H9 (cell line): ENCODE results near the gene ZNF335. TPM values are rescaled to one million over a fixed set of nuclear protein-coding genes. Genes with fewer than 3 reads are reported as not detected.

ENCODE experiments used
- DNase-seq: peaks from one replicate; pipeline ENCODE4 v3.0.0-alpha.2; 2017
- H2AFZ ChIP-seq: one replicate; pipeline ENCODE4 v1.6.1; 2013; ENCODE audit warnings: mild to moderate bottlenecking, low read length, control low read depth, moderate library complexity
- H2AK5ac ChIP-seq: 2 replicates; pipeline ENCODE4 v1.6.1; 2013; ENCODE audit warnings: low read length, control low read depth, mixed read lengths; ENCODE audit not compliant: insufficient read length
- H2BK120ac ChIP-seq: one replicate; pipeline ENCODE4 v1.6.1; 2013; ENCODE audit warnings: low read depth, mild to moderate bottlenecking, low read length, control low read depth, inconsistent platforms; ENCODE audit not compliant: poor library complexity, severe bottlenecking
- H2BK12ac ChIP-seq: 2 replicates; pipeline ENCODE4 v1.6.1; 2013; ENCODE audit warnings: low read length, control low read depth, mixed read lengths, low read depth; ENCODE audit not compliant: insufficient read length
- H2BK15ac ChIP-seq: 2 replicates; pipeline ENCODE4 v1.6.1; 2013; ENCODE audit warnings: low read depth, low read length, control low read depth
- H2BK20ac ChIP-seq: one replicate; pipeline ENCODE4 v1.6.1; 2013; ENCODE audit warnings: low read depth, mild to moderate bottlenecking, low read length, control low read depth, inconsistent platforms; ENCODE audit not compliant: poor library complexity, severe bottlenecking
- H2BK5ac ChIP-seq: 2 replicates; pipeline ENCODE4 v1.6.1; 2013; ENCODE audit warnings: low read length, control low read depth, mixed read lengths; ENCODE audit not compliant: insufficient read length
- H3K14ac ChIP-seq: 2 replicates; pipeline ENCODE4 v1.6.1; 2013; ENCODE audit warnings: low read length, control low read depth; ENCODE audit not compliant: insufficient read depth
- H3K18ac ChIP-seq: 2 replicates; pipeline ENCODE4 v1.6.1; 2013; ENCODE audit warnings: low read depth, mild to moderate bottlenecking, mixed read lengths, low read length, control low read depth; ENCODE audit not compliant: insufficient read length
- H3K23ac ChIP-seq: 2 replicates; pipeline ENCODE4 v1.6.1; 2013; ENCODE audit warnings: low read length, control low read depth, mixed read lengths, low read depth; ENCODE audit not compliant: insufficient read length
- H3K23me2 ChIP-seq: 2 replicates; pipeline ENCODE4 v1.6.1; 2013; ENCODE audit warnings: low read depth, mild to moderate bottlenecking, mixed read lengths, low read length, control low read depth; ENCODE audit not compliant: insufficient read length, poor library complexity, severe bottlenecking
- H3K27ac ChIP-seq: 2 replicates; pipeline ENCODE4 v1.5.1; 2013; ENCODE audit warnings: low read length, control low read depth, mixed read lengths, low read depth; ENCODE audit not compliant: insufficient read length
- H3K27me3 ChIP-seq: 2 replicates; pipeline ENCODE4 v1.6.1; 2013; ENCODE audit warnings: low read length, control low read depth, inconsistent platforms; ENCODE audit not compliant: insufficient read depth
- H3K4ac ChIP-seq: 2 replicates; pipeline ENCODE4 v1.6.1; 2013; ENCODE audit warnings: low read depth, mild to moderate bottlenecking, control low read depth, inconsistent platforms, low read length, moderate library complexity
- H3K4me1 ChIP-seq: 2 replicates; pipeline ENCODE4 v1.6.1; 2013; ENCODE audit warnings: low read length, control low read depth, inconsistent platforms; ENCODE audit not compliant: insufficient read depth
- H3K4me2 ChIP-seq: 2 replicates; pipeline ENCODE4 v1.6.1; 2013; ENCODE audit warnings: low read length, control low read depth, mixed read lengths; ENCODE audit not compliant: insufficient read length, insufficient read depth
- H3K56ac ChIP-seq: 2 replicates; pipeline ENCODE4 v1.6.1; 2013; ENCODE audit warnings: low read depth, mild to moderate bottlenecking, mixed read lengths, low read length, control low read depth; ENCODE audit not compliant: insufficient read length
- H3K79me1 ChIP-seq: 2 replicates; pipeline ENCODE4 v1.6.1; 2013; ENCODE audit warnings: low read depth, mild to moderate bottlenecking, moderate library complexity, low read length, control low read depth, inconsistent platforms; ENCODE audit not compliant: insufficient read depth, poor library complexity, severe bottlenecking
- H3K79me2 ChIP-seq: 2 replicates; pipeline ENCODE4 v1.6.1; 2013; ENCODE audit warnings: low read length, control low read depth, inconsistent platforms; ENCODE audit not compliant: insufficient read depth
- H3K9ac ChIP-seq: 2 replicates; pipeline ENCODE4 v1.6.1; 2013; ENCODE audit warnings: low read length, control low read depth, mixed read lengths; ENCODE audit not compliant: insufficient read length; ENCODE audit errors: extremely low read depth
- H3K9me3 ChIP-seq: one replicate; pipeline ENCODE4 v1.6.1; 2013; ENCODE audit warnings: low read depth, low read length, inconsistent platforms; ENCODE audit not compliant: control insufficient read depth
- H3T11ph ChIP-seq: one replicate; pipeline ENCODE4 v1.6.1; 2013; ENCODE audit warnings: mild to moderate bottlenecking, low read length, control low read depth, inconsistent platforms
- H4K20me1 ChIP-seq: one replicate; pipeline ENCODE4 v1.6.1; 2013; ENCODE audit not compliant: control insufficient read depth, insufficient read length, insufficient read depth
- H4K5ac ChIP-seq: 2 replicates; pipeline ENCODE4 v1.6.1; 2013; ENCODE audit warnings: low read depth, mild to moderate bottlenecking, mixed read lengths, low read length, control low read depth; ENCODE audit not compliant: insufficient read length
- H4K8ac ChIP-seq: replicated peaks from 2 replicates; pipeline ENCODE4 v1.6.1; 2013; ENCODE audit warnings: low read length, control low read depth, mixed read lengths, low read depth; ENCODE audit not compliant: insufficient read length
- H4K91ac ChIP-seq: 2 replicates; pipeline ENCODE4 v1.6.1; 2013; ENCODE audit warnings: low read depth, mild to moderate bottlenecking, moderate library complexity, mixed read lengths, low read length, control low read depth; ENCODE audit not compliant: insufficient read length
- H3K27ac Mint-ChIP-seq, 3 experiments: 2 replicates in 2 of 3; 3 replicates in 1 of 3; pipeline ENCODE4 v1.8.0; 2020 to 2021; ENCODE audit warnings: mixed read lengths in 3 of 3, mild to moderate bottlenecking in 1 of 3, moderate library complexity in 1 of 3
- H3K27me3 Mint-ChIP-seq: 2 replicates; pipeline ENCODE4 v1.8.0; 2021; ENCODE audit warnings: low read depth, mild to moderate bottlenecking, moderate library complexity, mixed read lengths
- H3K36me3 Mint-ChIP-seq, 3 experiments: 2 replicates in 2 of 3; 3 replicates in 1 of 3; pipeline ENCODE4 v1.8.0; 2020 to 2021; ENCODE audit warnings: low read depth in 3 of 3, mixed read lengths in 3 of 3; ENCODE audit not compliant: insufficient read depth in 1 of 3
- H3K4me1 Mint-ChIP-seq, 2 experiments: 2 replicates each; pipeline ENCODE4 v1.8.0; 2020; ENCODE audit warnings: mixed read lengths in 2 of 2
- H3K4me3 Mint-ChIP-seq, 2 experiments: 2 replicates in 1 of 2; 3 replicates in 1 of 2; pipeline ENCODE4 v1.8.0; 2020 to 2021; ENCODE audit warnings: mild to moderate bottlenecking in 2 of 2, mixed read lengths in 2 of 2, moderate library complexity in 1 of 2
- H3K9me3 Mint-ChIP-seq, 2 experiments: 2 replicates in 1 of 2; 3 replicates in 1 of 2; pipeline ENCODE4 v1.8.0; 2020; ENCODE audit warnings: mild to moderate bottlenecking in 2 of 2, mixed read lengths in 2 of 2, moderate library complexity in 1 of 2
- CTCF ChIP-seq: fragments of 200-600 bp; sonication (generic); conservative IDR thresholded peaks from 3 replicates; pipeline ENCODE4 v1.8.0; 2021; ENCODE audit warnings: antibody characterized with exemption, mild to moderate bottlenecking
- WGBS: extraction: QIAGEN DNeasy Blood & Tissue Kit; methylation state at CpG from one replicate; pipeline ENCODE4 v1.1.7; 2013; ENCODE audit warnings: missing lambda C conversion rate, low lambda C conversion rate, mixed read lengths; ENCODE audit not compliant: insufficient read length; ENCODE audit errors: extremely low coverage; 5-methylcytosine and 5-hydroxymethylcytosine counted together
- total RNA-seq: library from RNA; stranded (reverse); gene quantifications from 2 replicates; pipeline ENCODE4 v1.2.1, GENCODE V29; 2021

The ZNF335 gene
- total RNA-seq, 1 experiment from 2014 or later, result 21.1 TPM

GRCh38 chr20:46001498-46001897, 29.5 kb upstream of the ZNF335 start:
- no CpG with 5 or more reads among the region's 5 CpGs for WGBS
- Mint-ChIP-seq H3K27me3 (no peaks in the 10 kb centered on the region; the same call in 1 of the 2 replicates), H3K27ac (no peak overlapping the region), H3K4me1 (peaks cover 30 to 38% of the 10 kb centered on the region in 2 experiments), H3K9me3 (no peaks in the 10 kb centered on the region), H3K4me3 (no peak overlapping the region), H3K36me3 (no peaks in the 10 kb centered on the region)
- no peak overlapping the region for H3K27ac ChIP-seq
- H3K18ac ChIP-seq, result no peak overlapping the region
- H4K8ac ChIP-seq, result no peak overlapping the region
- no peaks in the 10 kb centered on the region for H3K79me1 ChIP-seq
- H3K23me2 ChIP-seq, result no peaks in the 10 kb centered on the region
- no peak overlapping the region for H2BK12ac ChIP-seq
- DNase-seq, result no peak
- H2BK5ac ChIP-seq, result no peak overlapping the region
- H3K9ac ChIP-seq, result no peak overlapping the region
- H2AK5ac ChIP-seq, result no peak overlapping the region
- H3K4me1 ChIP-seq, result peaks cover 7% of the 10 kb centered on the region; the same call in 1 of the 2 replicates
- H3K4me2 ChIP-seq, result no peak overlapping the region
- H4K20me1 ChIP-seq, result no peaks in the 10 kb centered on the region
- H2BK15ac ChIP-seq, result no peak overlapping the region
- no peak overlapping the region for H3T11ph ChIP-seq
- no peak overlapping the region for H2AFZ ChIP-seq
- H4K91ac ChIP-seq, result no peak overlapping the region
- H3K14ac ChIP-seq, result no peak overlapping the region
- H2BK120ac ChIP-seq, result no peak overlapping the region
- H3K27me3 ChIP-seq, result no peaks in the 10 kb centered on the region
- no peak overlapping the region for H4K5ac ChIP-seq
- no peak overlapping the region for H3K23ac ChIP-seq
- no peak overlapping the region for H3K56ac ChIP-seq
- no peak overlapping the region for H3K4ac ChIP-seq
- H2BK20ac ChIP-seq, result no peak overlapping the region
- H3K9me3 ChIP-seq, result no peaks in the 10 kb centered on the region
- TF ChIP-seq CTCF, result no peak
- H3K79me2 ChIP-seq, result no peaks in the 10 kb centered on the region
